ENCODE measurements around the gene NTN5. TPM values are rescaled to one million over a fixed set of nuclear protein-coding genes. Genes with fewer than 3 reads are reported as not detected.
"Not testable (repeated sequence)": the region's sequence is repeated elsewhere in the genome, so short reads cannot be mapped to it uniquely, and the experiment has no call there.

The NTN5 gene
- polyA plus RNA-seq, 4 donors, result 0.83 to 1.9 (median 1.2) TPM

DNA sequence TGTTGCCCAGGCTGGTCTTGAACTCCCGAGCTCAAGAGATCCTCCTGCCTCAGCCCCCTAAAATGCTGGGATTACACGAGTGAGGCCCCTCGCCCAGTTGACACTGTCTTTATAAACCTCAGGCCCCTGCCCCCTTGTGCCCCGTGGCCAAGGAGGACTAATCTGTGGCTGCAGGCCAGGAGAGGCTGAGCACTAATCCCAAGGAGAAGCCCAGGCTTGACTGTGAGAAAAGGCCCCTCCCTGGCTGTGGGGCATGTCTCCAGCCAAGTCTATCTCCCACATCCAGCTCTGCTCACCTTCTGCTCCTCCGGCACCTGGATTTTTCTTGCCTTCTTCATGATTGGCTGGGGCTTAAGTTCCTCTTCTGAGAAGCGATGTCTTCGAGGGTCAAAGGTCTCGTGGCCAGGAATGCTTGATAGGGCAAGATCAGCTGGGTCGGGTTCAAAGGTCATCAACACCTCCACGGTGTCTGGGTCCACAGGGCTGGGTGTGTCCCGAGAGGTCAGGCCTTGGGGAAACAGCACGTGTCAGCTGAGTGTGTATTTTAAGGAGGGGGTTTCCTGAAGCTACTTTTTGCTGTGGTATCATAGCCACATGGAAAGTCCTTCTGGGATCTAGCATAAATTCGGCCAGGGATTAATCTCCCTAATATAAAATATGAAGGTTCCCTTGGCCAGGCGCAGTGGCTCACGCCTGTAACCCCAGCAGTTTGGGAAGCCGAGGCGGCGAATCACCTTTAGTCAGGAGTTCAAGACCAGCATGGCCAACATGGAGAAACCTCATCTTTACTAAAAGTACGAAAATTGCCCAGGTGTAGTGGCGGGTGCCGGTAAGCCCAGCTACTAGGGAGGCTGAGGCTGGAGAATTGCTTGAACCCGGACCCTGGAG lies 39.4 kb downstream of the NTN5 start:
- no peak for DNase-seq (ENCODE audit: low read depth in 4 of 4, low spot score in 3 of 4)

DNA sequence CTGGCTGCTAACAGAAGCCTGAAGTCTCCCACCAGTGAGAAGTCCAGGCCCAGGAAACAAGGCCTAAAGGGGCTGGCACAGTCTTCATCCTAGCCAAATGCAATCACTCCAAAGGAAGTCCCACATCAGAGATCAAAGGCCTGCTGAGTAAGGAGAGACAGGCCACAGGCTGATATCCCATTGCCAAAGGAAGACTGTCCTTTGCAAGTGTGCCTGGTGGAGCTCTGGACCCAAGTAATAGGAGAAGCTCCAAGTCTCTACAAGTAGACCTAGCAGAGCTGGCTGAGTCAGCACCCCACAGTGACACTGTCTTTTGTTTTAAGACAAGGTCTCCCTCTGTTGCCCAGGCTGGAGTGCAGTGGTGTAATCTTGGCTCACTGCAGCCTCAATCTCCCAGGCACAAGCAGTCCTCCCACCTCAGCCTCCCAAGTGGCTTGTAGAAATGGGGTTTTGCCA lies 40.1 kb downstream of the NTN5 start:
- DNase-seq (ENCODE audit: low read depth in 4 of 4, low spot score in 3 of 4), result no peak

DNA sequence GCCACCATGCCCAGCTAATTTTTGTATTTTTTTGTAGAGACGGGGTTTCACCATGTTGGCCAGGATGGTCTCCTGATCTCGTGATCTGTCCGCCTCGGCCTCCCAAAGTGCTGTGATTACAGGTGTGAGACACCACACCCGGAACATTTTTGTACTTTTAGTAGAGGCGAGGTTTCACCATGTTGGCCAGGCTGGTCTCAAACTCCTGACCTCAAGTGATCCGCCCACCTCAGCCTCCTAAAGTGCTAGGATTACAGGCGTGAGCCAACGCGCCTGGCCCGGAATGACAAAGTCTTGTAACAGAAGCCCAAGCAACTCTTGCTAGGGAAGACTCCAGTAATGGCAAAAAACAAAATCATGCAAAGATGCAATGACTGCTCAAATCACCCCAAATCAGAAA lies 40.5 kb downstream of the NTN5 start:
- not testable (repeated sequence) for DNase-seq (ENCODE audit: low read depth in 4 of 4, low spot score in 3 of 4)

DNA sequence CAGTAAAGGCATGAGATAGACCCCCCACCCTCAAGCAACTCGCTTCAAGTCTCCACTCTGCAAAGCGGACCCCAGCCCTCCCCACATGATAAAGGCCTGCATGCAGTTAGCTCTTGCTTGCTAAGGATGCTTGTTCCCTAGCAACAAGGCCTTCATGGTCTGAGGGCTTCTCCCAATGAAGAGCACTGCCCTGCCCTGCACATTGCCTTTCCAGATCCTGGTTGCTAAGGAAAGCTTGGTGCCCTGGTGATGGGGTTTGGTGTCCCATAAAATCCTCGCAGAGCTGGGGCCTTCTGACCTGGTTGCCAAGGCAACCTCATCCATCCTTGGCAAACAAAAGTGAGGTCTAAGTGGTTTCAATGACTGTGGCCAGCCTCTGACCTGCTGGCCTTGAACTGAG lies 41.6 kb downstream of the NTN5 start:
- DNase-seq (ENCODE audit: low read depth in 4 of 4, low spot score in 3 of 4), result no peak

DNA sequence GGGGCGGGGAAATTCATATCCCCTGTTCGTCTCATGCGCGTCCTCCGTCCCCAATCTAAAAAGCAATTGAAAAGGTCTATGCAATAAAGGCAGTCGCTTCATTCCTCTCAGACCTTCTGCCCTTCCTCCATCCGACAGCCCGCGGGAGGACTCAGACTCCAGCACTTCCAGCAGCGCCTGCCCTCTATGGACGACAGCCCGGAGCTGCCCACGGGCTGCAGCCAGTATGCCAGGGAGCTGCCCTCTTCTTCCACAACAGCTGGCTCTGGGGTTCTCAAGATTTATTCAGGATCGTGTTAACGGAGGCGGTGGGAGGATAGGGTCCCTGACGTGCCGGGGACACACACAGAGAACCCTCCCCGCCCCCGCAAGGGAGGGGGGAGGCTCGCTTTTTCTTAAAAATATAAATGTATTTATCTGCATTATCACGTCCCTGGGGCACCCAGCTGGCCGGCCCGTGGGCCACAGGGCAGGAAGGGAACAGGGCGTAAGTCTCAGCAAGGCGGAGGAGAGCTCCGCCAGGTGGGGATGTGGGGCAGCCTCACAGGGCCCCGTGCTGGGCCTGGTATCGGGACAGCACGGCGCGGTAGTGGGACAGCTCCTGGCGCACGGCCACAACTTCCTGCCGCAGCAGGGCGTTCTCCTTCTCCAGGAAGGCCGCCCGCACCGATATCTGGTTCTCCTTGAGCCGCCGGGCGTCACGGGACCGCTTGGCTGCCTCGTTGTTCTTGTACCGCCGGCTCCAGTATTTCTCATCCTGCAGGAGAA lies 42.3 kb downstream of the NTN5 start:
- DNase-seq (ENCODE audit: low read depth in 4 of 4, low spot score in 3 of 4), result no peak

DNA sequence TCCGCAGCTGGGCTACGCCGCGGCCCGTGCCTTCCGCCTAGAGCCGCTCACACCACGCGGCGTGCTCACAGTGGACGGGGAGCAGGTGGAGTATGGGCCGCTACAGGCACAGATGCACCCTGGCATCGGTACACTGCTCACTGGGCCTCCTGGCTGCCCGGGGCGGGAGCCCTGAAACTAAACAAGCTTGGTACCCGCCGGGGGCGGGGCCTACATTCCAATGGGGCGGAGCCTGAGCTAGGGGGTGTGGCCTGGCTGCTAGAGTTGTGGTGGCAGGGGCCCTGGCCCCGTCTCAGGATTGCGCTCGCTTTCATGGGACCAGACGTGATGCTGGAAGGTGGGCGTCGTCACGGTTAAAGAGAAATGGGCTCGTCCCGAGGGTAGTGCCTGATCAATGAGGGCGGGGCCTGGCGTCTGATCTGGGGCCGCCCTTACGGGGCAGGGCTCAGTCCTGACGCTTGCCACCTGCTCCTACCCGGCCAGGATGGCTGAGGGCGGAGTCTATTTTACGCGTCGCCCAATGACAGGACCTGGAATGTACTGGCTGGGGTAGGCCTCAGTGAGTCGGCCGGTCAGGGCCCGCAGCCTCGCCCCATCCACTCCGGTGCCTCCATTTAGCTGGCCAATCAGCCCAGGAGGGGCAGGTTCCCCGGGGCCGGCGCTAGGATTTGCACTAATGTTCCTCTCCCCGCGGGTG lies 43.1 kb downstream of the NTN5 start:
- DNase-seq (ENCODE audit: low read depth in 4 of 4, low spot score in 3 of 4), result no peak

DNA sequence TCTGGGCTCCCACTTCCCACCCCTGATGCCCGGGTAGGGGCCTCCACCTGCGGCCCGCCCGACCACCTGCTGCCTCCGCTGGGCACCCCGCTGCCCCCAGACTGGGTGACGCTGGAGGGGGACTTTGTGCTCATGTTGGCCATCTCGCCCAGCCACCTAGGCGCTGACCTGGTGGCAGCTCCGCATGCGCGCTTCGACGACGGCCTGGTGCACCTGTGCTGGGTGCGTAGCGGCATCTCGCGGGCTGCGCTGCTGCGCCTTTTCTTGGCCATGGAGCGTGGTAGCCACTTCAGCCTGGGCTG lies 43.6 kb downstream of the NTN5 start:
- DNase-seq (ENCODE audit: low read depth in 4 of 4, low spot score in 3 of 4), result no peak

DNA sequence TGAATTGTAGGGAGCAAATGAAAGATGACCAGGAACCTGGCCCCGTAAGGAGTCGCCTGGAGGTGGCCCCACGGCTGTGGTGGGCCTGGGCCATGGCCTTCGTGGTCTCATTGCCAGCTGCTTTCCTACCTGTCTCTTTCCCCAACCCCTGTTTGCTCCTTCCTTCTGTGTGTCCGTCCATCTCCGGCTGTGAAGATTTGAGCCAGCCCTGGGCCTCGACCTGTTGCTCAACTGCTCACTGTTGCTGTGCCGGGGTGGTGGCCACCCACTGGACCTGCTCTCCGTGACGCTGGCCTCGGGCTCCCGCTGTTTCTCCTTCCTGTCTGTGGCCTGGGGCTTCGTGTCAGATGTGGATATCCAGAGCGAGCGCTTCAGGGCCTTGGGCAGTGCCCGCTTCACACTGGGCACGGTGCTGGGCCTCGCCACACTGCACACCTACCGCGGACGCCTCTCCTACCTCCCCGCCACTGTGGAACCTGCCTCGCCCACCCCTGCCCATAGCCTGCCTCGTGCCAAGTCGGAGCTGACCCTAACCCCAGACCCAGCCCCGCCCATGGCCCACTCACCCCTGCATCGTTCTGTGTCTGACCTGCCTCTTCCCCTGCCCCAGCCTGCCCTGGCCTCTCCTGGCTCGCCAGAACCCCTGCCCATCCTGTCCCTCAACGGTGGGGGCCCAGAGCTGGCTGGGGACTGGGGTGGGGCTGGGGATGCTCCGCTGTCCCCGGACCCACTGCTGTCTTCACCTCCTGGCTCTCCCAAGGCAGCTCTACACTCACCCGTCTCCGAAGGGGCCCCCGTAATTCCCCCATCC lies 44.1 kb downstream of the NTN5 start:
- DNase-seq (ENCODE audit: low read depth in 4 of 4, low spot score in 3 of 4), result no peak

DNA sequence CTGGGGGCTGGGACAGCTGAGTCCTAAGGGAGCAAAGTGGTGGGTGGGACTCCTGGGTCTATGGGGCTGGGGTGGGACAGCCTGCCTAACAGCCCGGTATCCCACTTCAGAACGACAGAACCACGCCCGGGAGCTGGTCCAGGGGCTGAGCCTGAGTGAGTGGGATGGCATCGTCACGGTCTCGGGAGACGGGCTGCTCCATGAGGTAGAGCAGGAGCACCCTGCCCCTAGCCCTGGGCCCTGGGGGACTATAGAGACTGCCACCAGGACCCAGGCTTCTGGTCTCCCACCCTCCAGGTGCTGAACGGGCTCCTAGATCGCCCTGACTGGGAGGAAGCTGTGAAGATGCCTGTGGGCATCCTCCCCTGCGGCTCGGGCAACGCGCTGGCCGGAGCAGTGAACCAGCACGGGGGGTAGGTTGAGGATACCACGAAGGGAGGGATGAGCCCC lies 44.9 kb downstream of the NTN5 start:
- no peak for DNase-seq (ENCODE audit: low read depth in 4 of 4, low spot score in 3 of 4)

DNA sequence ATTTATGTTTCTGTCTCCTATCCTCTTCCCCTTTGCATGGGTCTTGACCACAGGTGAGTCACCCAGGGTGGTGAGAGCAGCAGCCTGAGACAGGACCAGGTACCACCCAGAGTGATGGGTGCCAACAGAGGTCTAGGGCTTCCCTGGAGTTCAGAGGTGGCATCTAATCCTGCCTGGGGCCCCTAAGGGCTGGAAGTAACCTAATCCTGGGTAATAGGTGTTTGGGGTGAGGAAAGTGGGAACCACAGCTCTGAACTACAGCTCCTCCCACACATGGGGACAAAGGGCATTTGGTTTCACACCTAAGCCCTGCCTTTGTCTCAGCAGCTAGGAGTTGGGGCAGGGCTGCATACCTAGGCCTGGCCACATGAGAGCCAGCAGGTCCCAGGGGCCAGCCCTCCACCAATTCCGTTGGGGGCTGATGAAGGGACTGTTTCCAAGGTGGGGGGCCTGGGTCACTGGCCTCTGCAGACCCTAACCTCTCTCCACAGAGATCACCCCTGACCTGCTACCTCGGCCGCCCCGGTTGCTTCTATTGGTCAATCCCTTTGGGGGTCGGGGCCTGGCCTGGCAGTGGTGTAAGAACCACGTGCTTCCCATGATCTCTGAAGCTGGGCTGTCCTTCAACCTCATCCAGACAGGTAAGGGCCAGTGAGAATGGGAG lies 45.5 kb downstream of the NTN5 start:
- DNase-seq (ENCODE audit: low read depth in 4 of 4, low spot score in 3 of 4), result no peak

DNA sequence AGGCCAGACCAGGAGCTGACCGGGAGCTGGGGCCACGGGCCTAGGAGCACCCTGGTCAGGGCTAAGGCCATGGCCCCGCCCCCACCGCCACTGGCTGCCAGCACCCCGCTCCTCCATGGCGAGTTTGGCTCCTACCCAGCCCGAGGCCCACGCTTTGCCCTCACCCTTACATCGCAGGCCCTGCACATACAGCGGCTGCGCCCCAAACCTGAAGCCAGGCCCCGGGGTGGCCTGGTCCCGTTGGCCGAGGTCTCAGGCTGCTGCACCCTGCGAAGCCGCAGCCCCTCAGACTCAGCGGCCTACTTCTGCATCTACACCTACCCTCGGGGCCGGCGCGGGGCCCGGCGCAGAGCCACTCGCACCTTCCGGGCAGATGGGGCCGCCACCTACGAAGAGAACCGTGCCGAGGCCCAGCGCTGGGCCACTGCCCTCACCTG lies 46.9 kb downstream of the NTN5 start:
- no peak for DNase-seq (ENCODE audit: low read depth in 4 of 4, low spot score in 3 of 4)

DNA sequence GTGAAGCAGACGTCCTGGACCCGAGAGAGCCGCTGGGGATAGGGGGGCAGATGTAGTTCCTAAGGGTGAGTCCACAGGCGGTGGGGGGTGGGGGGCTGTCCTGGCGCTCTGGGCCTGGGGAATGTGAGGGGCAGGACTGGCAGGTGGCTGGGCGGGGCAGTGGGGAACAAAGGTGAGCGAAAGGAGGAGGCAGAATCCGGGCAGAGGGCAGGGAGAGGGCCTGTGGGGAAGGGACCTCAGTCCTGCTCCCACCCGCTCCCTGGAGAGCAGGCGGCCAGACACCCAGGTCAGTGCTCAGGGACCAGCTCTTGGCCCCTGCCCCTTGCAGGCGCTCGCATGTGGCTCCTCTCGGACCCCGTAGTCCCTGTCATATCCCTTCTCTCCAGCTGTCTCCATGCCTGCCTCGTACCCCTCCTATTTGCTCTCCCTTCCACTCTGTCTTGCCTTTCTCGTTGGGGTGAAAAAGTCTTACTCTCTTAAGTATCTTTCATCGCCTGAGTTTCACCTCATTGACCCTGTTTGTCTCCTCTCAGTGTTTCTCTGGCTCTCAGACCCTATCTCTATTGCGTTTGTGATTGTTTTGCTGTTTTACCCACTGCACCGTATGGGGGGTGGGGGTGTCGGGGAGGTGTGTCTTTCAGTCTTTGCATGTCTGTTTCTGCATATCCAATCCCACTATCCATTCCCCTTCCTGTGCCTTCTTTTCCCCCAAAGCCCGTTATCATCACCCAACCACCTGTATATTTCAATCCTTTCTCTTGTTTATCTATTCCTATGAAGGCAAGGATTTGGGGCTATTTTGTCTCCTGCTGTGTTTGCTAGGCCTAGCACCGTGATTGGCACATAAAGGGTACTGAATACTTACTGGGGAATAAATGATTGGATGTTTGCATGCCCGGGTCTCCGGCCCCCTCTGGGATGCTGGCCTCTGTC lies 47.8 kb downstream of the NTN5 start:
- DNase-seq (ENCODE audit: low read depth in 4 of 4, low spot score in 3 of 4), result no peak

DNA sequence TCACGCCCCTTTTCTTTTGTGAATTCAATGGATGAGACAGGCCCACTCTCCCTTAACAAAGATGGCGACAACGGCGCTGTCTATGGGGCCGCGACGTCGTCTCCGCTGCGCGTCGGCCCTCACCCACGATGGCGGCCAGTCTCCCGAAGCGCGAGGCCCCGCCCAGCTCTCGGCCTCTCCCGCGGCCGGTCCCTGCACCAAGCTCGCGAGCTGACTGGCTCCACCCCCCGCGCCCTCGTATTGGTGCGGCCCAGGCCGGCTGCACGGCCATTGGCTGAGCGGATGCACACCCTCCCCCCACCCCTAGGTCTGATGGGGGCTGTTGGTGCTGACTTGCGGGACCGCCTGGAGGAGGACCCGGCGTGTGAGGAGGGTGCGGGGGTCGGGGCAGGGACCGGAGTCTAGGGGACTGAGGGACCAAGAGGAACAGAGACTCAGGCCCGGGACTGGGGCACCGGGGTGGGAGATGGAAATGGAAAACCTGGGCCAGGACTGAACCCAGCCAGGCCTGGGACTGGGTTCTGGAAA lies 48.7 kb downstream of the NTN5 start:
- peak; percentile 89 to 95 (median 92) for DNase-seq (ENCODE audit: low read depth in 4 of 4, low spot score in 3 of 4)

DNA sequence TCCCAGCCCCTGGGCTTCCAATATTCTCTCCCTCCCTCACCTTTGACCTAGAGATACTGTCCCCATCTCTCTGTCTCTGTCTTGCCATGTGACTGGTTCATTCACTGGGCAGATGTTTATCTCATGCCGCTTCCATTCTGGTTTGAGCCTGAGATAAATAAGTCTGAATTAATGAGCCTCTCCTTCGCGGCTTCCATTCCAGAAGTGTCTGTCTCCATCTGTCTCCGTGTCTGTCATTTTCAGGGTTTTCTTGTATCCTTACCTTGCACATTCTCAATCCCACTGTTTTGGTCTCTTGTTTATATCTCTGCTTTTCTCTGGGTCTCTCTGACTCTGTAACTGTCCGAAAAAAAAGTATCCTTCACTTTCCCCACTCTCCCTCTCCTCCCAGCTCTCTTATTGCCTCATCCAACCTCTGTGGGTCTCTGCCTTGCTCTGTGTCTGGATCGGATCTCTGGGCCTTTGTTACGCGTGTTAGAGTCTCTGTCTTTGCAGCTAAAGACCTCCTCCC lies 49.2 kb downstream of the NTN5 start:
- DNase-seq (ENCODE audit: low read depth in 4 of 4, low spot score in 3 of 4), result no peak

DNA sequence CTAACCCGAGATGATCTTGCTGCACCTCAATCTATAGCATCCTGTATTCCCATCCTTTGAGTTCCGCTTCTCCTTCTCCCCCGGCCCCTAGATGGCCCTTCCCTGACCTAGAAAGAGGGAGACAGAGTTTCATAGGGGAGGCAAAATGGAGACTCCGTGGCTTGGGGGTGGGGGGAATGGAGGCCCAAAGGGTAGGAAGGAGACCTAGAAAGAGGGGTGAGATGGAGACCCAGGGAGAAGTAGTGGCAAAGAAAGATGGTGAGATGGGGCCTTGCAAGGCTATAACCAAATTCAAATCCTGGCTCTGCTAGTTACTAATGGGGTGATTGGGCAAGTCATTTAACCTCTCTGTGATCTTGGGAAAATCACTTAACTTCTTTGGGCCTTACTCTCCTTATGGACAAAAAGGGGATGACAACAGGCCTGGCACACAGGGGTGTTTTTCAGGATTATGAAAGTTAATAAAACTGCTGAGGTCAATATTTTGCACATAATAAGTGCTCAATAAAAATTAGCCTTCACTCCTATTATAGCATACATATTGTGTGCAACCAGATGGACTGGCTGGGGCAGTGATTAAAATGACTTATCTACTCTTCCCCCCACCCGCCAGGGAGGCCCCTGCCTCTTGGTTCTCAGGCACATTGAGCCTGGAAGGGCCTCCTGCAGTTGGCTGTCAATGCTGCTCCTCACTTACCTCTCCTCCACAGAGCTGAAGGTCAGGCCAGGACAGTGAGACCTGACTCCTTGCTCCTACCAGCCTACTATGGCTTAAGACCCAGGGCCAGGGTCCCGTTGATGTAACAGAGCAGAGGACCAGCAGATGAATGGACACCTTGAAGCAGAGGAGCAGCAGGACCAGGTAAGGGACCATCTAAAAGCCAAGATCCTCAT lies 52.9 kb downstream of the NTN5 start:
- no peak for DNase-seq (ENCODE audit: low read depth in 4 of 4, low spot score in 3 of 4)

DNA sequence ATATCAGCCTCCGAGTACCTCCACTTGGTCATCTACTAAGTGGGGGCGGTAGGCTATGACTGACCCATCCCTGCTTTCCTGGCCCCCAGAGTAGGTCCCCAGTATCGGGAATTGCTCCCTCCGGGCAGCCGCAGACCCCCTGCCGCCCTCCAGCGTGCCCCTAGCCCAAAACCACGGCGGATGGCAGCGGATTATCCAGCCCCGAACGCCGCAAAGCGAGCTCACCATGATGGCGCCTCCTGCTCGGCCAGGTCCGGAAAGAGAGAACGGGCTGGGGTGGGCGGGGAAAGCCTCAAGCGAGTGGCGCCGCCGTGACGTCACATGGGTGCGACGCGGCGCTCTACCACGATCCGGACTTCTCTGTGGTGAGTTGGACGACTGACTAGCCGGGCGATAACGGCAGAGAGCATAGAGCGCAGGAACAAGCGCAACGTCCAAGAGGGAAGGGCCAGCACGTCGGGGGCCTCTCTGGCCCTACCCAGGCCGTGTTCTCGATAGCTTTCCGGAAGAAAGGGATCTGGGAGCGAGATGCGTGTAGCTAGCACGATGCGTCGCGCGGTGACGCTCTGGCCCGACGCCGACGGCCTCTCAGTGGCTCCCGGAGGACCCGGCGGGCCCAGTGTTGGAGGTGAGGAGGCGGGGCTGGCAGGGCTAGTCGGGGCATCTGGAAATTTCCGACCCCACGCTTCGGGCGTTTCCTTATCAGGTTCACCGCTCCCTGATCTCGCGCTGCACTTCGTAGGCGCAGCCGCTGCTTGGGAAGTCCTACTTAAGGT lies 53.7 kb downstream of the NTN5 start, which contains the start of the genes RPL18 and SPHK2:
RPL18 (minus strand) TSS at position 263 of the 776 bp plus-strand sequence; CDS start at position 228, 35 bp downstream.
SPHK2 (plus strand) TSS at position 591 of the 776 bp plus-strand sequence. CDS start 1,009 bp downstream, outside the sequence.
- DNase-seq (ENCODE audit: low read depth in 4 of 4, low spot score in 3 of 4), result peak; percentile 98
